Choroid plexus epithelial cell (primary cell): ENCODE data around the gene UBAP2.
"Not testable (repeated sequence)": the region's sequence is repeated elsewhere in the genome, so short reads cannot be mapped to it uniquely, and the experiment has no call there.

Source experiments
- DNase-seq: peaks from one replicate; pipeline ENCODE4 v3.0.0-alpha.2; 2010; ENCODE audit warnings: low read depth
- H3K4me3 ChIP-seq: 2 replicates; pipeline ENCODE4 v1.5.1; 2011; ENCODE audit warnings: low read depth, mild to moderate bottlenecking, control low read depth, low read length, moderate library complexity
- TF ChIP-seq, protein P1 (sequence below): conservative IDR thresholded peaks from 2 replicates; pipeline ENCODE4 v1.5.1; 2011; ENCODE audit warnings: low read depth, mild to moderate bottlenecking, control low read depth, inconsistent platforms, low read length, moderate library complexity

Gene UBAP2

DNA sequence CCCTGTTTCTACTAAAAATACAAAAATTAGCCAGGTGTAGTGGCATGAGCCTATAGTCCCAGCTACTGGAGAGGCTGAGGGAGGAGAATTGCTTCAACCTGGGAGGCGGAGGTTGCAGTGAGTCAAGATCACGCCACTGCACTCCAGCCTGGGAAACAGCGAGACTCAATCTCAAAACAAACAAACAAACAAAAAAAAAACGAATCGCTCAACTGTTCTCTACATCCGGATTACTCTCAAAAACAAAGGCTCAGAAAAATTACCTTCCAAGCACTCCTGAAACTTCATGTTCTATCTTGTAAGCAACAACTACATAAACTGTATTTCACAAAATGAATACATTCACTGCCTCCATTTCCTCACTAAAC lies 14.0 kb downstream of the UBAP2 start:
- no peak overlapping the region for H3K4me3 ChIP-seq
- DNase-seq, result peak; percentile 46
- TF ChIP-seq, protein P1, sequence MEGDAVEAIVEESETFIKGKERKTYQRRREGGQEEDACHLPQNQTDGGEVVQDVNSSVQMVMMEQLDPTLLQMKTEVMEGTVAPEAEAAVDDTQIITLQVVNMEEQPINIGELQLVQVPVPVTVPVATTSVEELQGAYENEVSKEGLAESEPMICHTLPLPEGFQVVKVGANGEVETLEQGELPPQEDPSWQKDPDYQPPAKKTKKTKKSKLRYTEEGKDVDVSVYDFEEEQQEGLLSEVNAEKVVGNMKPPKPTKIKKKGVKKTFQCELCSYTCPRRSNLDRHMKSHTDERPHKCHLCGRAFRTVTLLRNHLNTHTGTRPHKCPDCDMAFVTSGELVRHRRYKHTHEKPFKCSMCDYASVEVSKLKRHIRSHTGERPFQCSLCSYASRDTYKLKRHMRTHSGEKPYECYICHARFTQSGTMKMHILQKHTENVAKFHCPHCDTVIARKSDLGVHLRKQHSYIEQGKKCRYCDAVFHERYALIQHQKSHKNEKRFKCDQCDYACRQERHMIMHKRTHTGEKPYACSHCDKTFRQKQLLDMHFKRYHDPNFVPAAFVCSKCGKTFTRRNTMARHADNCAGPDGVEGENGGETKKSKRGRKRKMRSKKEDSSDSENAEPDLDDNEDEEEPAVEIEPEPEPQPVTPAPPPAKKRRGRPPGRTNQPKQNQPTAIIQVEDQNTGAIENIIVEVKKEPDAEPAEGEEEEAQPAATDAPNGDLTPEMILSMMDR, result no peak

DNA sequence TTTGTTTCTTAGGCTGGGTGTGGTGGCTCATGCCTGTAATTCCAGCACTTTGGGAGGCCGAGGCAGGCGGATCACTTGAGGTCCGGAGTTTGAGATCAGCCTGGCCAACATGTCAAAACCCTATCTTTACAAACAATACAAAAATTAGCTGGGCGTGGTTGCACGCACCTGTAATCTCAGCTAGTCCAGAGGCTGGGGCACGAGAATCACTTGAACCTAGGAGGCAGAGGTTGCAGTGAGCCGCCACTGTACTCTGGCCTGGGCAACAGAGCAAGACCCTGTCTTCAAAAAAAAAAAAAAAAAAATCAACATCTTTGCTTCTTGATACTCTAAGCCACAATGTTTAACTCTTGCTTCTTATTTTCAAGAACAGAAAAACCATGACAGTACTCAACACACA lies 16.1 kb downstream of the UBAP2 start:
- no peak overlapping the region for H3K4me3 ChIP-seq
- DNase-seq, result no peak
- TF ChIP-seq, protein P1, result no peak

DNA sequence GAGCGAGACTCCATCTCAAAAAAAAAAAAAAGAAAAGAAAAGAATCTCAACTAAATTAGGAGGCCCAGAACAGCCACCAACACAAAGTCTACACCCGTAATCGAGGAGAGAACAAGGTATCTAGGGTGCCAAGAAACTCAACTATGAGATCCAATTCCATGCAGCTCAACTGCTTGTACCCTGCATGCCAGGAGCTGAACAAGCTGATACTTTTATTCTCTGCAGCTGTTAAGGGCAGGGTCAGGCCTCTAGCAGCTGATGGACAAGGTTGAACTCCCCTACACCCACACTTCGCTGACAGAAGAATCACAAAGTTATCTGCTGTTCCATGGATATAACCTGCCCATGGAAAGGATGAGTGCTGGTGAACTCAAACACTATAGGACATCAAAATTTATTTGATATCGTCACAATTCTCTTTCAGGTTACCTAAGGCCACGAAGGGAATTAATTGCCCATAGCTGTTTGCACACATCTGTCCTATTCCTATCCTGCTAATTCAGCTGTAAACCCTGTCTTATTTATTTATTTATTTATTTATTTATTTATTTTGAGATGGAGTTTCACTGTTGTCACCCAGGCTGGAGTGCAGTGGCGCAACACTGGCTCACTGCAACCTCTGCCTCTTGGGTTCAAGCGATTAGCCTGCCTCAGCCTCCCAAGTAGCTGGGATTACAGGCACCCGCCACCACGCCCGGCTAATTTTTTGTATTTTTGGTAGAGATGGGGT lies 20.7 kb downstream of the UBAP2 start:
- DNase-seq, result no peak
- TF ChIP-seq, protein P1, result no peak
- H3K4me3 ChIP-seq, result no peak overlapping the region

DNA sequence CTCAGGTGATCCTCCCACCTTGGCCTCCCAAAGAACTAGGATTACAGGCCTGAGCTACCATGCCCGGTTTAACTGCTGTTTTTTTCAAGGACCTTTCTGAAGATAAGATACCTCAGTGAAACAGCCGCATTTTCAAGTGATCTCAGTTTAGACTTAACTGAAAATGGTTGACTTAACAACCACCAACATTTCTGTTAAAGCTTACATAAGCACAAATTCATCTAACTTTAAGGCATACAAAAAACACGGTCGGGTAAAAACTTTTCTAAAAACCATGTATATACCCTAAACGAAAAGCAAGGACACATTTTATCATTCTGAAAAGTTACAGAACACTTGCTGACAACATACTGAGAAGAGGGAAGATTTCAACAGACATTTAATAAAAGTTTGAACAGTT lies 22.9 kb downstream of the UBAP2 start:
- no peak for DNase-seq
- TF ChIP-seq, protein P1, result no peak
- H3K4me3 ChIP-seq, result no peak overlapping the region

DNA sequence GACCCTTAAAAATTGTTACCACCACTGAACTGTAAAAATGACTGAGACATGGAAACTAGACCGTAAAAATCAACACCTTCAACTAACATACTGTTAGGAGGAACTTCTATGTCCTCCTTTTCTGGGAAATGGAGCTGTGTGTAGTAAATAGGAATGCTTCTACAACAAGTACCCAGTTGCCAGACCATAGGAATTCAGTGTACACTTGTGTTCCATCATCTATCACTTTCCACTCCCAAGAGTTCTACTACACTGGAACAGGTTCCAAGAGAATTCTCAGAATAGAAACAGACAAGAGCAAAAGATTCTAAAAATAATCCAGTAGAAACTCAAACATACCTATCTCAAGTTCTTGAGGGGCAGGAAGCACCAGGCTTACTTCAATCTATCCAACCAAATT lies 23.6 kb downstream of the UBAP2 start:
- TF ChIP-seq, protein P1, result no peak
- peak; percentile 19 for DNase-seq
- H3K4me3 ChIP-seq, result no peak overlapping the region

DNA sequence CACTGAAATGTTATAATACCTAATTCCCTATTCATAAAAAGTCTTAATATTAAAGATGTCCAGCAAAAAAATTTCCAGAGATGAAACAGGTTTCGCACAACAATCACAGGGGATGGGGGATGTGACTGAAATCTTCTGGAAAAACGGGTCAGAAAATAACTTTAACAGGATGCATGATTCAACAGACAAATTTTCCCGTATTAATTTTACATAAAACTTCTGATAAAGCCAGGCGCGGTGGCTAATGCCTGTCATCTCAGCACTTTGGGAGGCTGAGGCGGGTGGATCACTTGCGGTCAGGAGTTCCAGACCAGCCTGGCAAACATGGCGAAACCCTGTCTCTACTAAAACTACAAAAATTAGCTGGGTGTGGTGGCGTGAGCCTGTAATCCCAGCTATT lies 24.2 kb downstream of the UBAP2 start:
- not testable (repeated sequence) for H3K4me3 ChIP-seq, DNase-seq

DNA sequence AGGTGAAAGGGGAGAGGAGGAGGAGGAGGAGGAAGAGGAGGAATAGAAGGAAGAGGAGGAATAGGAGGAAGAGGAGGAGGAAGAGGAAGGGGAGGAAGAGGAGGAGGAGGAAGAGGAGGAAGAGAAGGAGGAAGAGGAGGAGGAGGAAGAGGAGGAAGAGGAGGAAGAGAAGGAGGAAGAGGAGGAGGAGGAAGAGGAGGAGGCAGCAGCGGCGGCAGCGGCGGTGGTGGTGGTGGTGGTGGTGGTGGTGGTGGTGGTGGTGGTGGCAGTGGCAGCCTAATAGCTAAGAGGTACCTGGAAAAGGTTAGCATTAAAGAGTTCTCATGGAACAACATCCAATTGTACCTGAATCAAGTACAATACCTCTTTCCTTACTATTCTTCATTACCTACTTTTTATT lies 32.5 kb downstream of the UBAP2 start:
- no peak for DNase-seq
- H3K4me3 ChIP-seq, result no peak overlapping the region
- TF ChIP-seq, protein P1, result no peak

DNA sequence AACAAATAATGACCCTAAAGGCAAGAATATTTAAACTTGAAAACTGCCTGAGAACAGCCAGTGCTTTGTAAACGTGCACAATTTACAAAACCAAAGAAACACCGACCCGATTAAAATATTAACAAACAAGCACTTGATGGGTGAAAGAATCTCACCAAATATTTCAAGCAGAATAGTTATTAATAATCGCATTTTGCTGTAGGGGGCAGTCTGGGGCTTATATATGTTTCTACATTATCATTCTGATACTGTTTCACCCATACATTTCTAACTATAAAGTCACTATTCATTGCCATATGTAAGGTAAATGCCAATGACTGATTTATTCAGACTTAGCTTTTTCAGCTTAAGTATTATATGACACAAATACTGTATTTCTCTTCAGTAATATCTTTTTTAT lies 37.7 kb downstream of the UBAP2 start:
- DNase-seq, result peak; percentile 30

More for the DNA sequence above, 37.7 kb downstream of the UBAP2 start:
- TF ChIP-seq, protein P1, result peak; percentile 38
- no peak overlapping the region for H3K4me3 ChIP-seq
